T-helper 1 cell treated with Interleukin-12 subunit alpha and Interleukin-12 subunit beta and Interleukin-4 antibody, amounts not matched to agents 30 μg/mL and 1 μg/mL, for 36 hours (primary cell): ENCODE results near the gene ACTA2.

Experiments
- H3K27ac Mint-ChIP-seq: one replicate; pipeline ENCODE4 v1.8.0; 2021; ENCODE audit warnings: mild to moderate bottlenecking, mixed read lengths
- H3K27me3 Mint-ChIP-seq: one replicate; pipeline ENCODE4 v1.8.0; 2021; ENCODE audit warnings: low read depth, mixed read lengths
- H3K36me3 Mint-ChIP-seq: one replicate; pipeline ENCODE4 v1.8.0; 2021; ENCODE audit warnings: low read depth, mixed read lengths
- H3K4me1 Mint-ChIP-seq: one replicate; pipeline ENCODE4 v1.8.0; 2021; ENCODE audit warnings: low read depth, mixed read lengths
- H3K4me3 Mint-ChIP-seq: one replicate; pipeline ENCODE4 v1.8.0; 2021; ENCODE audit warnings: mild to moderate bottlenecking, moderate library complexity, mixed read lengths
- H3K9me3 Mint-ChIP-seq: one replicate; pipeline ENCODE4 v1.8.0; 2021; ENCODE audit warnings: mixed read lengths

The ACTA2 gene

DNA sequence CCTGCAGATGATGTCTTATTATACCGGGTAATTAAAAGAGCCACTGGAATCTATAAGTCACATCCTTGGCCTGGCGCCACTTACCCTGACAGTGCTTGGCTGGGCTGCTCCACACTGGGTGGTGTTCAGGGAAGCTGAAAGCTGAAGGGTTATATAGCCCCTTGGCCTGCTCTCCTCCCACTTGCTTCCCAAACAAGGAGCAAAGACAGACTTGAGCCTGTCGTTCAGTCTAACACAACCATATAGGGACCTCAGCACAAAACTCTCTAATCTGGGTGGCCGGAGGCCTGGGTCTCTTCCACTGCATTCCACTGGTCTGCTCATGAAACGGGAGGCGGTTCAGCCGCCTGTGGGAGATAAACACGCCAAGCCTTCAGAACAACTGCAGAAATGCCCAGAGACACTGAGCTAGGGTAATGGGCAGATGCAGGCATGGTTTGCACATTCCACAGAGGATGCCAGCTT, at the start of gene ACTA2:
Gene ACTA2, minus strand, starts transcription at position 127 of the 465 bp plus-strand sequence. CDS start 3,843 bp downstream, outside the sequence.
- Mint-ChIP-seq H3K4me1 (peaks cover 2% of the 10 kb centered on the region), H3K27ac (no peak within 1 kb of the TSS), H3K36me3 (peaks cover 8% of the 10 kb centered on the region), H3K4me3 (no peak within 1 kb of the TSS), H3K9me3 (no peaks in the 10 kb centered on the region), H3K27me3 (peaks cover 9% of the 10 kb centered on the region)

DNA sequence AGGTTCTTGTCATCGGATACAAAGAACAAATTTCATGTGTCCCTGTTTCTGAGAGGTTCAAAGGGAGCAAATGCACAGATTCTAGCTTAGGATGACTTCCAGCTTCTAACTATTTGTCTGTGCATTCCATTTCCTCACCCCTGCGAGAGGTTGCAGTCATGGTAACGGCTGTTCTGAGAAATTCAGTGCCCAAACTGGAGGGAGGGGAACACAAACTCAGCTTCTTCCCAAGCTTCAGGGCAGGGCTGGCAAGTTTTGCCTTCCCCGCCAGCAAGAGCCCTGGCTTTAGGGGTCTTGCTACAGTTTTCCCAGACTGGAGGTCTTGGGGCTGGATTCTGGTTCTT, 49.1 kb upstream of the ACTA2 start:
- Mint-ChIP-seq H3K27me3 (no peaks in the 10 kb centered on the region), H3K4me1 (peaks cover 61% of the 10 kb centered on the region), H3K4me3 (peak overlapping the region; percentile 64), H3K9me3 (no peaks in the 10 kb centered on the region), H3K27ac (peak overlapping the region; percentile 72), H3K36me3 (peaks cover 30% of the 10 kb centered on the region)

DNA sequence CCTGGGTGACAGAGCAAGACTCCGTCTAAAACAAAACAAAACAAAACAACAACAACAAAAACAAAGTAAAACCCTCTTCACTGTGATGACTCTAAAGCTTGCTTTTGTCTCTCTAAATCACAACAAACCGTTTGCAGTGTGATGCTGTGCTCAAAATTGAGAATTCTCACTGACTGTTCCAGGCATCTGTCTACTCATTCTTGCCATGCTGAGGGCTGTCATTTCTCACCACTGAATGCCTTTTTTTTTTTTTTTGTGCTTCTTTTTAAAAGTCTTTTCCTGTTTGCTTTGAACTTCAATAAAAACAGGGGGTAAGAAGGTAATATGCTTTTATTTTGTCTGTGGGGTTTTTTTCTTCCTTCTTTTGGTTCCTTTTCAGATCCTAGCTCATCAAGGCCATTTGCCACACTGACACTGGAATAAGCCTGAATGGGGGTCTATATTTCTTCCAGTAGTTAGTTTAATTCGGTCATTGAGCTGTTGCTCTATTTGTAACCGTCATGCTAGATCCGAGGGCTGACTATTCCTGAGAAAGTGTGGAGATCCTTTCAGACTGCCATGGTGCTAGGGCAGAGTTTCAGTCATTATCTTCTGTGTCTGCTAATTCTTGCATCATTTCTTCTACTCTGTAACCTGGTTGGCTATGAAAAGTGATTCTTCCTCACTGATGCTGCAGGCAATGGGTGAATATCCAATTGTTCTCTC, 48.6 kb upstream of the ACTA2 start:
- Mint-ChIP-seq H3K4me1 (peaks cover 63% of the 10 kb centered on the region), H3K27me3 (no peaks in the 10 kb centered on the region)

DNA sequence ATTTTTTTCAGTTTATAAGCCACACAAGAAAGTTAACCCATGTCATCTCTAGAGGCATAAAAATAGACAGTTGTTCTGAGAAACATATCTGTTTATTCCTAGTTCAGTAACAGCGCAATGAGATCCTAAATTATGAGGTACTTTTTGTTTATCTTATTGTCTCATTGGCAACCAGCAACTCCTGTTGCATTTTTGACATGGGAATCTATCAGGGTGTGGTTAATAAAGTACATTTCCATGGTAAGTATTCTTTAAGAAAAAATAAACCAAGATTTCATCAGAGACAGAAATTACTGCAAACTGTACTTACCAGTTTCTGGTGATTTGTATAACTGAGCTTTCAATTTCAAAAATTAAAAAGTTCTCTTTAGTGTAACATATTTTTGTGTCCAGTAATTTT, 47.1 kb upstream of the ACTA2 start:
- Mint-ChIP-seq H3K27me3 (no peaks in the 10 kb centered on the region), H3K4me1 (peaks cover 70% of the 10 kb centered on the region), H3K4me3 (peak overlapping the region; percentile 34), H3K9me3 (no peaks in the 10 kb centered on the region), H3K27ac (no peak overlapping the region), H3K36me3 (peaks cover 28% of the 10 kb centered on the region)

More for the DNA sequence above, 48.6 kb upstream of the ACTA2 start:
- Mint-ChIP-seq H3K27ac (peak overlapping the region; percentile 72), H3K4me3 (peak overlapping the region; percentile 64), H3K36me3 (peaks cover 29% of the 10 kb centered on the region), H3K9me3 (no peaks in the 10 kb centered on the region)

DNA sequence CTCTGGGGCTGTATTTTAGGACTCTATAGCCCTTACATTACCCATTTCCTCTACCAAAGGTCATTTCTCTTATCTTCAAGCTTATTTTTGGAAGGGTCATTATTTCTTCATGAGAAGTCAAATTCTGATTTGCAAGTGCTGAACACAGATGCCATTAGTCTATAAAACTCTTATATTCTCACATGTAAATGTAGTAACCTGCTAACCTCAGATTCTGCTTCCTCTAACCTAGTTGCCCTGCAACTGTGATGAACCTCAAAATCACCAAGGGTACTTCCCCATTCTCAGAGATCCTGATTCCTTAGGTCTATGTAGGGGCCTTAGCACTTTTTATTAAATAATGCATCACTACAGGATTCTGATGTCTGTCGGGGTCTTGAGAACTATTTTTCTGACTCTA, 44.4 kb upstream of the ACTA2 start:
- peaks cover 72% of the 10 kb centered on the region for H3K4me1 Mint-ChIP-seq
- H3K9me3 Mint-ChIP-seq = no peaks in the 10 kb centered on the region
- peaks cover 22% of the 10 kb centered on the region for H3K36me3 Mint-ChIP-seq
- H3K4me3 Mint-ChIP-seq = peak overlapping the region; percentile 17
- no peaks in the 10 kb centered on the region for H3K27me3 Mint-ChIP-seq
- peak overlapping the region; percentile 52 for H3K27ac Mint-ChIP-seq

DNA sequence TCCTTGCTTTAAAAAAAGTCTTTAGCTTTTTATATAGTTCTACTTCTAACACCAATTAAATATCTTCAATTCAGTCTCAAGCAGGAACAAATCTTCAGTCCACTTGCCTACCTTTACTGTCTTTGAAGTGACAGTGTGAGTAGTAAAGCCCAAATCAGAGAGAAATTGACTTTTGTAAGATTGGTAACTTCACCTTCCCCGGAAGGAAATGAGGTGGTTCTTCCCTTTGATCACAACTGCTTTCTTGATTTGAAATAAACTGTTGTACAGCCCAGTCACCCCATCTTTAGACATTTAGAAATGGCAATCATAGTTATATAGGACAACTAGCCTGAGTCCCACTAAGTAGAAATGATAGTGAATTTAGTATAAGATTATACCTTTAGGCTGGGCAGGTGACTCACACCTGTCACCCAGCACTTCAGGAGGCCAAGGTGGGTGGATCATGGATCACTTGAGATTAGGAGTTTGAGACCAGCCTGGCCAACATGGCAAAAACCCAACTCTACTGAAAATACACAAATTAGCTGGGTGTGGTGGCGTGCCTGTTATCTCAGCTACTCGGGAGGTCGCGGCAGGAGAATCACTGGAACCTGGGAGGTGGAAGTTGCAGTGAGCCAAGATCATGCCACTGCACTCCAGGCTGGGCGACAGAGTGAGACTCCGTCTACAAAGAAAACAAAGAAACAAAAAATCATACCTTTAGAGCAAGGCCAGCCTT, 42.7 kb upstream of the ACTA2 start:
- H3K27me3 Mint-ChIP-seq = no peaks in the 10 kb centered on the region
- peaks cover 59% of the 10 kb centered on the region for H3K4me1 Mint-ChIP-seq
- peak overlapping the region; percentile 56 for H3K27ac Mint-ChIP-seq
- H3K4me3 Mint-ChIP-seq = peak overlapping the region; percentile 45
- H3K9me3 Mint-ChIP-seq = no peaks in the 10 kb centered on the region
- peaks cover 29% of the 10 kb centered on the region for H3K36me3 Mint-ChIP-seq

DNA sequence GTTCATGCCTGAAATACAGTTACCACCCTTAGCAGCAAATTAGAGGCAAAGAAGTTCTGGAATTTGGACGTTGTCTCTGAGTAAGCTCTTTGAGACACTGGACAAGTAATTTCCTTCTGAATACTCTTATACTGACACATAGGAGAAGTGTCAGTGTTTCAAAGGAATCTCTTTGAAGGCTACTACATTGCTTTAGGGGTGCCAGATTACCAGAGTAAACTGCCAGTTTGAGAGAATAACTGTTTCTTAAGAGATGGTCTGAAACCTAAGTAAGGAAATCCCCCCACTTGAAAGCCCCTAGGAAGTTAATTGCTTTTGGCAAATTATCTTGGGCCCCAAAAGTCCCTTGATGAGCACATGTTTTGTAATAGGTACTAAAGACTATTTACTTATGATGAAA, 41.4 kb upstream of the ACTA2 start:
- Mint-ChIP-seq H3K4me1 (peaks cover 60% of the 10 kb centered on the region), H3K27me3 (no peaks in the 10 kb centered on the region), H3K9me3 (no peaks in the 10 kb centered on the region), H3K36me3 (peaks cover 27% of the 10 kb centered on the region), H3K4me3 (peak overlapping the region; percentile 47), H3K27ac (peak overlapping the region; percentile 62)

DNA sequence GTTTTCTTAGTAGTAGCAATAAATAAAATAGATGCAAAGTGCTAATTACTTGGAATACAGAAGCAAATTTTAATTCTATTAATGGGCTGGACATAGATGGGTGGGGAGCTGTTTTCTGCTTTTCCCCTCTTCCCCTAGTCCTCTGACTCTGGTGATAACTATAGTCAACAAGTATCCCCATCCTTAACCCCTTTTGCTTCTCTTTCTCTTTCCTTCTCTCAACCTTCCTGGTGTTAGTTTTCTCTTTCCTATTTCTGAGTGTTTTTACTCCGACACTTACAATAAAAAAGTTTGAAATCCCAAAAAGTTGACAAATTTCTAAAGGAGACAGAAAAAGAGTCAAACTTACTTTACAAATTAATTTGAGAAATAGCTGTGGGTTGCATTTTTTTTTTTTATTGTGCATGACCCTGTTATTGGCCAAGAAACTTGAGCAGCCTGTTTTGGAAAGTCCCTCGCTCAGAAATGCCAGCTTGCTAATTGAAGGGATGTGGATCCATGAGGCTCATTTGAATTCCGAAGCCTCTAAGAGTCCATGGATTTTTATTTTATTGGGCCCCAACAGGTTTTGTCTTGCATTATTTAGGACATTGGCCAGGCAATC, 40.5 kb upstream of the ACTA2 start:
- peaks cover 61% of the 10 kb centered on the region for H3K4me1 Mint-ChIP-seq
- peak overlapping the region; percentile 82 for H3K4me3 Mint-ChIP-seq
- H3K27ac Mint-ChIP-seq = peak overlapping the region; percentile 26
- H3K9me3 Mint-ChIP-seq = no peaks in the 10 kb centered on the region
- no peaks in the 10 kb centered on the region for H3K27me3 Mint-ChIP-seq
- peaks cover 26% of the 10 kb centered on the region for H3K36me3 Mint-ChIP-seq

DNA sequence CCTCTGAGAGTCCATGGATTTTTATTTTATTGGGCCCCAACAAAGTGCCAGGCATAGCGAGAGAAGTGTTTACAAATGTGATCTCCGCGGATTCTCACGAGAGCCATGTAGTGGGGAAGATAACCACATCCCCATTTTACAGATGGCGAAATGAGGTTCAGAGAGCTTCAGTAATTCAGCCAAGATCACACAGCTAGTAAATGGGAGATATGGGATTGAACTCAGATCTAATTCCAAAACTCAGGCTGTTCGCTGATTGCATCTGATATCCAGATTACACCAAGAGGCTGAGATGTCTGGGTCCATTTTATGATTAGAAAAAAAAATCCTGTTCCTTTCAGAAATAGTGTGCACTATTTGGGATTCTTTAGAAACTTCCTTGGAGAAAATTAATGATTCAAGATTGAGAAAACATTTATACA, 39.3 kb upstream of the ACTA2 start:
- Mint-ChIP-seq H3K27me3 (no peaks in the 10 kb centered on the region), H3K4me3 (peak overlapping the region; percentile 98), H3K4me1 (peaks cover 60% of the 10 kb centered on the region), H3K27ac (peak overlapping the region; percentile 97), H3K36me3 (peaks cover 30% of the 10 kb centered on the region), H3K9me3 (no peaks in the 10 kb centered on the region)

DNA sequence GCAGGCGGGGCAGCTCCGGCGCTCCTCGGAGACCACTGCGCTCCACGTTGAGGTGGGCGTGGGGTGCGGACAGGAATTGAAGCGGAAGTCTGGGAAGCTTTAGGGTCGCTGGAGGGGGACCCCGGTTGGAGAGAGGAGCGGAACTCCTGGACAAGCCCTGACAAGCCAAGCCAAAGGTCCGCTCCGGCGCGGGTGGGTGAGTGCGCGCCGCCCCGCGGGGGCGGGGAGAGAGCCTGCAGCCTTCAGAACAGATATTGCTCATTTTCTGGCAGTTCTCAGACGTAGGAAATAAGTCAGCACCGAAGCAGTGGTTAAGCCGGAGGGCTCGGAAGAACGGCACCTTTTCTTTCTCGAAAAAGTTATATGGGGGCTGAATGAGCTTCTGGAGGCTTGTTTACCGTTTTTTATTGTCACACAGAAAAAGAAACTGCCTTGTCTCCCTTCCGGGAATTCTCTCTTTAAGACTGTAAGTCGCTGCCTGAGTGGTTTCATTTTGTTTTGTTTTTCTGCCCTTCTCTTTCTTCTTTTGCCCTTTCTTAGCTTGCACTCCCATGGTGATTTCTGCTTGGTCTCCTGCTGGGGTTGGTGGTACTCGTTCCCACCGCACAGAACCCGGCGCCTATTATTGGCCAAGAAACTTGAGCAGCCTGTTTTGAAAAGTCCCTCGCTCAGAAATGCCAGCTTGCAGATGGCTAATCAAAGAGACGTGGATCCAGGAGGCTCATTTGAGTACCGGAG, 38.8 kb upstream of the ACTA2 start:
- Mint-ChIP-seq H3K36me3 (peaks cover 27% of the 10 kb centered on the region), H3K9me3 (peaks cover 4% of the 10 kb centered on the region), H3K27me3 (no peaks in the 10 kb centered on the region), H3K4me1 (peaks cover 59% of the 10 kb centered on the region), H3K4me3 (peak overlapping the region; percentile 98), H3K27ac (peak overlapping the region; percentile 97)

DNA sequence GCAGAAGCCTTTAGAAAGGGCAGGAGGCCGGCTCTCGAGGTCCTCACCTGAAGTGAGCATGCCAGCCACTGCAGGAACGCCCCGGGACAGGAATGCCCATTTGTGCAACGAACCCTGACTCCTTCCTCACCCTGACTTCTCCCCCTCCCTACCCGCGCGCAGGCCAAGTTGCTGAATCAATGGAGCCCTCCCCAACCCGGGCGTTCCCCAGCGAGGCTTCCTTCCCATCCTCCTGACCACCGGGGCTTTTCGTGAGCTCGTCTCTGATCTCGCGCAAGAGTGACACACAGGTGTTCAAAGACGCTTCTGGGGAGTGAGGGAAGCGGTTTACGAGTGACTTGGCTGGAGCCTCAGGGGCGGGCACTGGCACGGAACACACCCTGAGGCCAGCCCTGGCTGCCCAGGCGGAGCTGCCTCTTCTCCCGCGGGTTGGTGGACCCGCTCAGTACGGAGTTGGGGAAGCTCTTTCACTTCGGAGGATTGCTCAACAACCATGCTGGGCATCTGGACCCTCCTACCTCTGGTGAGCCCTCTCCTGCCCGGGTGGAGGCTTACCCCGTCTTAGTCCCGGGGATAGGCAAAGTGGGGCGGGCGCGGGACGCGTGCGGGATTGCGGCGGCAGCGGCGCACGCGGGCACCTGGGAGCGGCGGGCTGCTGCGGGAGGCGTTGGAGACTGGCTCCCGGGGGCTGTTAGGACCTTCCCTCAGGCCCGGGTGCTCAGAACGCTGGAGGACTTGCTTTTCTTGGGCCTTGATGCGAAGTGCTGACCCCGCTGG, 38.0 kb upstream of the ACTA2 start, which contains the start of gene FAS:
Gene FAS, plus strand, starts transcription at position 415 of the 777 bp plus-strand sequence. Its CDS starts 79 bp downstream, at position 494.
- H3K27ac Mint-ChIP-seq = peak within 1 kb of the TSS; percentile 97
- H3K36me3 Mint-ChIP-seq = peaks cover 27% of the 10 kb centered on the region
- H3K9me3 Mint-ChIP-seq = peaks cover 8% of the 10 kb centered on the region
- no peaks in the 10 kb centered on the region for H3K27me3 Mint-ChIP-seq
- peak within 1 kb of the TSS; percentile 98 for H3K4me3 Mint-ChIP-seq
- H3K4me1 Mint-ChIP-seq = peaks cover 54% of the 10 kb centered on the region

DNA sequence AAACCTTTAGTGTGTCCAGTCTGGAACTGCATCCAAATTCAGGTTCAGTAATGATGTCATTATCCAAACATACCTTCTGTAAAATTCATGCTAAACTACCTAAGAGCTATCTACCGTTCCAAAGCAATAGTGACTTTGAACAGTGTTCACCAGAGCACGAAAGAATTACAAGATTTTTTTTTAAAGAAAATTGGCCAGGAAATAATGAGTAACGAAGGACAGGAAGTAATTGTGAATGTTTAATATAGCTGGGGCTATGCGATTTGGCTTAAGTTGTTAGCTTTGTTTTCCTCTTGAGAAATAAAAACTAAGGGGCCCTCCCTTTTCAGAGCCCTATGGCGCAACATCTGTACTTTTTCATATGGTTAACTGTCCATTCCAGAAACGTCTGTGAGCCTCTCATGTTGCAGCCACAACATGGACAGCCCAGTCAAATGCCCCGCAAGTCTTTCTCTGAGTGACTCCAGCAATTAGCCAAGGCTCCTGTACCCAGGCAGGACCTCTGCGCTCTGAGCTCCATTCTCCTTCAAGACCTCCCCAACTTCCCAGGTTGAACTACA, 37.3 kb upstream of the ACTA2 start:
- Mint-ChIP-seq H3K36me3 (peaks cover 25% of the 10 kb centered on the region), H3K9me3 (peaks cover 8% of the 10 kb centered on the region), H3K27ac (peak overlapping the region; percentile 97), H3K27me3 (no peaks in the 10 kb centered on the region), H3K4me1 (peaks cover 52% of the 10 kb centered on the region), H3K4me3 (peak overlapping the region; percentile 98)

DNA sequence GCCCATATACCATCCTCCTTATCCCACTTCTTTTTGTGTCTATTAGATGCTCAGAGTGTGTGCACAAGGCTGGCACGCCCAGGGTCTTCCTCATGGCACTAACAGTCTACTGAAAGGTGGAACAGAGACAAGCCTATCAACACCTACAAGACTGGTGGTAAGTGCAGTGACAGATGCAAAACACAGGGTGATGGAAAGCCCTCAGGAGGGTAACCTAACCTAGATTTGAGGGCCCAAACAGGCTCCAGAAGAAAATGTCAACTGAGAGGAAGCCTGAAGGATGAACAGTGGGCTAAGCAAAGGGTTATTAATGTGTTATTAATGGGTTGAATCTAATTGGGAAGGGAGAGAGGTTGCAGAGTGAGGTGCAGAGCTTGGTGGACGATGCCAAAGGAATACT, 36.9 kb upstream of the ACTA2 start:
- Mint-ChIP-seq H3K27me3 (no peaks in the 10 kb centered on the region), H3K36me3 (peaks cover 25% of the 10 kb centered on the region), H3K9me3 (peaks cover 8% of the 10 kb centered on the region), H3K27ac (peak overlapping the region; percentile 97), H3K4me3 (peak overlapping the region; percentile 98), H3K4me1 (peaks cover 55% of the 10 kb centered on the region)
